Activated gamma-delta T cell (primary cell): ENCODE measurements around the gene AFF4.
"Not testable (repeated sequence)": the region's sequence is repeated elsewhere in the genome, so short reads cannot be mapped to it uniquely, and the experiment has no call there.

ENCODE experiments used
- DNase-seq: peaks from one replicate; lab custom pipeline; 2025; lab: John Stamatoyannopoulos, UW
- total RNA-seq, 2 donors: gene quantifications; one replicate each; lab custom pipeline; 2026; lab: John Stamatoyannopoulos, UW

AFF4 gene
- 154 to 175 reads per million in 2 donors for total RNA-seq

DNA sequence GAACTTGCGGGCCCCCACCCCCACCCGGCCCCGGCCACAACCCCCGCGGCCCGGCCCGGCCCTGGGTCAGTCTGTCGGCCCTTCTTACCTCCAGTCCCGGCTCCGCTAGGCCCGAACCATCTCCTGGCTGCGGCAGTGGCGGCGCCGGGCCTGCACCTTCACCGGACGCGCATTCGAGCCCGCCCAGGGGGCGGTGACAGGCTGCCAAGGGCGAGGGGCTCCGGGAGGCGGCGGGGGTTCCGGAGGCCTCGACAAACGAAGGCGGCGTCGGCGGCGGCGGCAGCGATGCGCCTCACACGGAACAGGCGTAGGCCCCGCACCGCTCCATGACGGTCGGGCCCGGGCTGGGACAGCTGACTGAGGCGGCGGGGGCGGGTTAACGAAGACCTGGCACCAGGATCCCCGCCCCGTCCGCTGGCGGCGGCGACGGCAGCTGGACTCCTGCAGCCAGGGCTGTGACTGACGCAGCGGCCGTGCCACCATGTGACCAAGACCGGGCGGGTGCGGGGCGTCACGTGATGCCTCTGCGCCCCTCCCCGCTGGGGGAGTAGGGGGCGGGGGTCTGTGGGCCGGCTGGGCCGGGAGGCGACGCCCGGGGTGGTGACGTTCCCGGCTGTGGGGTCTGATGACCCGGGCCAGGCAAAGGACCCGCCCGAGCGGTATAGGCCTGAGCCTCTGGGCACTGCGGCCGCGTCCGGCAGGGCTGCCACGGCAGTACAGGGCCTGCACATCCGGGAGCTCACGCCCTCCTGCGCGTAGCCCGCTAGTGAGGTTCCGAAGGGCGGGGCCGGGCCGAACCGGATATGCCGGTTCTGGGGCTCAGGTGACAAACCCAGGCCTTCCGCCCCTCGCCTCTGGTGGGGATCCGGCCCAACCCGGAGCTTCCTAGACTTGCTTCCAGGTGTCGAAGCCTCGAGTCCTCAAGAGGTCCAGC is at the start of gene AFF4:
Gene AFF4, minus strand, starts transcription at position 464 of the 934 bp plus-strand sequence. CDS start 26,445 bp downstream, outside the sequence.
- DNase-seq: peak; percentile 85

DNA sequence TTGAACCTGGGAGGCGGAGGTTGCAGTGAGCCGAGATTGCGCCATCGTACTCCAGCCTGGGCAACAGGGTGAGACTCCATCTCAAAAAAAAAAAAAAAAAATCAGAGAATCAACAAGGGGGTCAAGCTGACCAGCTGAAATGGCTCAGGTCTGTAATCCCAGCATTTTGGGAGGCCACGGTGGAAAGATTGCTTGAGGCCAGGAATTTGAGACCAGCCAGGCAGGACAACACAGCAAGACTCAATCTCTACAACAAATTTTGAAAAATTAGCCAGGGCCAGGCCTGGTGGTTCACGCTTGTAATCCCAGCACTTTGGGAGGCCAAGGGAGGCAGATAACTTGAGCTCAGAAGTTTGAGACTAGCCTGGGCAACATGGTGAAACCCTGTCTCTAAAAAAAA is 45.0 kb upstream of the AFF4 start:
- DNase-seq: not testable (repeated sequence)

GRCh38 chr5:133006653-133007052 is 43.2 kb upstream of the AFF4 start:
- no peak for DNase-seq

DNA sequence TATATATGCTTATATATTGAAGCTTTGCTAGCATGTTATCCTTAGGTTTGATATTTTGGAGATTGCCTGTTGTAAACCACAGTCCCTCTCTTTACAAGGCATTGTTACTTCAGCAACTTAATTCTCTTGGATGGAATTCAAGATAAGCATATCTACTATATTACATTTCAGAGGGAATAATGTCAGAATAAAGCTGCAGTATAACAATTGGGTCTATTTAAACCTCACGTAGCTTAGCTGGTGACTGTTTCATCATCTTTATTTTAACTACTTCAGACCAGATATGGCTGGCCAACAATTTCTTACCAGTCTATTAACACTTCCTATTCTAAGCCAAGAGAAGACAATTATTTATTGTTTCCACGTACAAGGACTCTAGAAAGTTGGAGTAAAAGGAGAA is 35.8 kb upstream of the AFF4 start:
- DNase-seq: no peak

DNA sequence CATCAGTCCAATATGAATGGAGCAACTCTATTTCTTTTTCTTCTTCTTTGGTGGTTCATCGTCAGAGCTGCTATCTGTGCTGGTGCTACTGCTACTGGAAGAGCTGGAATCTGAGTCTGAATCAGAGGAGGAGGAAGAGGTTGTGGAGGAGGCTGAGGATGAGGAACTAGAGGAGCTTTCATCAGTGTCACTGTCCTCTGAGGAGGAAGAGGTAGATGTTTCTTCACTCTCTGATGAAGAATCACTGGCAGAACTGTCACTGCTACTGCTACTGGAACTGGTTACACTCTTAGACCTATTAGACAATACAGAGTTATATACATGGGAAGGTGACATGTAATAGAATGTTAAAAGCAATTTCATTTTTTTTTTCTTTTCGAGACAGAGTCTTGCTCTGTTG is 35.1 kb upstream of the AFF4 start:
- DNase-seq: no peak

- no peak for DNase-seq
Observed at GRCh38 chr5:132996307-132996706, 32.9 kb upstream of the AFF4 start.

GRCh38 chr5:132987531-132988408 is 24.3 kb upstream of the AFF4 start:
- DNase-seq: no peak

DNA sequence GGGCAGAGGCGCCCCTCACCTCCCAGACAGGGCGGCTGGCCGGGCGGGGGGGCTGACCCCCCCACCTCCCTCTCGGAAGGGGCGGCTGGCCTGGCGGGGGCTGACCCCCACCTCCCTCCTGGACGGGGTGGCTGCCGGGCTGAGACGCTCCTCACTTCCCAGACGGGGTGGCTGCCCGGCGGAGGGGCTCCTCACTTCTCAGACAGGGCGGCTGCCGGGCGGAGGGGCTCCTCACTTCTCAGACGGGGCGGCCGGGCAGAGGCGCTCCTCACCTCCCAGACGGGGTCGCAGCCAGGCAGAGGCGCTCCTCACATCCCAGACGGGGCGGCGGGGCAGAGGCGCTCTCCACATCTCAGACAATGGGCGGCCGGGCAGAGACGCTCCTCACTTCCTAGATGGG is 19.5 kb upstream of the AFF4 start:
- DNase-seq: not testable (repeated sequence)

DNA sequence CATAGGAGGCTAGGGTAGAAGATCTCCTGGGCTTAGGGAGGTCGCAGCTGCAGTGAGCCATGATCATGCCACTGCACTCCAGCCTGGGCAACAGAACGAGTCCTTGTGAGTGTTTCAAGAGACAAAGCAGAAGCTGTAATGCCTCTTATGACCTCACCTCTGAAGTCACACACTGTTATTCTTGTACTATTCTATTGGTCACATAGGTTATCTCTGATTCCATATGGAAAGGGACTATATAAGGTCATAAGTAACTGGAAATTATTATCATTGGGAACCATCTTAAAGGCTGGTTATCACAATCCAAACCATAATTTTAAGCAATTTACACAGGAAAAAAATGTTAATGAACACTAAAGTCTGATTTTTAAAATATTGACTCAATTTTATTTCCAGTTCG is 17.9 kb upstream of the AFF4 start:
- DNase-seq: no peak

DNA sequence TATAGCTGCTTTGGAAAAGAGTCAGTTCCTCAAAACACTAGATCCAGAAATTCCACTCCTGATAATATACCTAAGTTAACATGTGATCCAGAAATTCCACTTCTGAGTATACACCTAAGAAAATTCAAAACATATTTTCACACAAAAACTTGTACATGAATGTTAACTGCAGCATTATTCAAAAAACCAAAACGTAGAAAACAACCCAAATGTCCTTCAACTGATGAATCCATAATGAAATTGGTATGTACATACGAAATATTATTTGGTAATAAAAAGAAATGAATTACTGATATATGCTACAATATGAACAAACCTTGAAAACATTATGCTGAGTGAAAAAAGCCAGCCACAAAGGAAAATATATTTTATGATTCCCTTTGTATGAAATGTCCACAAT is 16.5 kb upstream of the AFF4 start:
- no peak for DNase-seq

- no peak for DNase-seq
Observed at GRCh38 chr5:132979367-132979940, 16.0 kb upstream of the AFF4 start.

GRCh38 chr5:132976852-132977251 is 13.4 kb upstream of the AFF4 start:
- no peak for DNase-seq

- DNase-seq: not testable (repeated sequence)
Observed at GRCh38 chr5:132972436-132972828, 9.0 kb upstream of the AFF4 start.

DNA sequence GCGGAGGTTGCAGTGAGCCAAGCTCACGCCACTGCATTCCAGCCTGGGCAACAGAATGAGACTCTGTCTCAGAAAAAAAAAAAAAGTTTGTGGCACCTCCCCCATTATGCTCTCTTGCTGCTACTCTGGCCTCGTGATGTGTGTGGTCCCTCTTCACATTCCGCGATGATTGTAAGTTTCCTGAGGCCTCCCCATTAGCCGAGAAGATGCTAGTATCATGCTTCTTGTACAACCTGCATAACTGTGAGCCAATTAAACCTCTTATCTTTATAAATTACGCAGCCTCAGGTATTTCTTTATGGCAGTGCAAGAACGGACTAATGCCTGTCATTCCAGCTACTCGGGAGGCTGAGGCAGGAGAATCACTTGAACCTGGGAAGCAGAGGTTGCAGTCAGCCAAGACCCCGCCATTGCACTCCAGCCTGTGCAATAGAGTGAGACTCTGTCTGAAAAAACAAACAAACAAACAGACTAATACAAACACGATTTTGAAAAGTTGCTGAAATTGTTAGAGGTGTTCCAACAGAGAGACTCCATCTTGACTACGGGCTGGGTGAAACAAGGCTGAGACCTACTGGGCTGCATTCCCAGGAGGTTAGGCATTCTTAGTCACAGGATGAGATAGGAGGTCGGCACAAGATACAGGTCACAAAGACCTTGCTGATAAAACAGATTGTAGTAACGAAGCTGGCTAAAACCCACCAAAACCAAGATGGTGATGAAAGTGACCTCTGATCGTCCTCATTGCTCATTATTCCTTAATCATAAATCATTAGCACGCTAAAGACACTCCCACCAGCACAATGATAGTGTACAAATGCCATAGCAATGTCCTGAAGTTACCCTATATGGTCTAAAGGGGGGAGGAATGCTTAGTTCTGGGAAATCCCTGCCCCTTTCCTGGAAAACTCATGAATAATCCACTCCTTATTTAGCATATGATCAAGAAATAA is 8.3 kb upstream of the AFF4 start:
- no peak for DNase-seq

DNA sequence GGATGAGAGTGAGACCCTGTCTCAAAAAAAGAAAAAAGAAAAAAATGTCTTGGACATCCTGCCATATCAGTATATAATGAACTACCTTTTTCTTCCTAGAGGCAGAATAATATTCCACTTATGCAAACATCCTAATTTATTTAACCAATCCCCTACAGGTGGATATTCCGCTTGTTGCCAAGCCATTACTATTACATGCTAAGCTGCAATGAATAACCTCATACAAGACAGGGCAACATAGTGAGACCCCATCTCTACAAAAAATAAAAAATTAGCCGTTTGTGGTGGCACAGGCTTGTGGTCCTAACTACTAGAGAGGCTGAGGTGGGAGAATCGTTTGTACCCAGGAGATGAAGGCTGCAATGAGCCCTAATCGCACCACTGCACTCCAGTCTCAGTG is 1.7 kb upstream of the AFF4 start:
- no peak for DNase-seq

- no peak for DNase-seq
Observed at GRCh38 chr5:132962429-132963021, 909 bp downstream of the AFF4 start.

DNA sequence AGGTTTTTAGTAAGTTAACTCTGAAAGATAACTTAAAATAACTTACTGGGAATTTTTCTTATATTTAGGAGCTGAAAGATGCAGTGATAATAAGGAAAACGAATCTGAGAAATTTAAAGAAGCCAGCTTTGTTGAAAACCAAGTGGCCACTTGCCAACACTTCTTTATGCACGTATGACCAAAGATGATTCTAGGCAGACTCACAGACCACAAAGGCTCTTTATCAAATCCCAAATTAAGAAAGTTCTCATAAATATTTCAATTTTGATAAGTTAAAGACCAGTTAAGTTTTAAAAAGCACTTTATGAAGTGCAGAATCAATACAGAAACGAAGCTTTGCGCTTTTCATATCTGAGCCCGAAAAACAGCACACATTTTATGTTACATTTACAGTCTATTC is 1.5 kb downstream of the AFF4 start:
- DNase-seq: no peak

GRCh38 chr5:132961123-132961815 is 2.2 kb downstream of the AFF4 start:
- DNase-seq: not testable (repeated sequence)

DNA sequence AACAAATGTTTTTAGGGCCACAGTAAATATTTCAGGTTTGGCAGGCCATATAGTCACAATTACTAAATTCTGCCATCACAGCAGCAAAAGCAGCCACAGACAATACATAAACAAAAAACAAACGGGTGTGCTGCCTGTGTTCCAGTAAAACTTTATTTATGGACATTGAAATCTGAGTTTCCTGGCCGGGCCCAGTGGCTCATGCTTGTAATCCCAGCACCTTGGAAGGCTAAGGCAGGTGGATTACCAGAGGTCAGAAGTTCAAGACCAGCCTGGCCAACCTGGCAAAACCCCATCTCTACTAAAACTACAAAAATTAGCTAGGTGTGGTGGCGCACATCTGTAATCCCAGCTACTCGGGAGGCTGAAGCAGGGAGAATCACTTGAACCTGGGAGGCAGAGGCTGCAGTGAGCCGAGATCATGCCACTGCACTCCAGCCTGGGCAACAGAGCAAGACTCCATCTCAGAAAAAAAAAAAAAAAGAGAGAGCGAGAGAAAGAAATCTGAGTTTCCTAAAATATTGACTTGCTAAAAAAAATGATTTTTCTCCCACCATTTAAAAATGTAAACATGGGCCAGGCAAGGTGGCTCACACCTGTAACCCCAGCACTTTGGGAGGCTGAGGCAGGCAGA is 7.2 kb downstream of the AFF4 start:
- not testable (repeated sequence) for DNase-seq

GRCh38 chr5:132953710-132954109 is 9.7 kb downstream of the AFF4 start:
- no peak for DNase-seq
